Measurements from ENCODE around the gene MKNK2.
"Not testable (repeated sequence)": the region's sequence is repeated elsewhere in the genome, so short reads cannot be mapped to it uniquely, and the experiment has no call there.

MKNK2 gene

GRCh38 chr19:2042485-2043250, 8.4 kb downstream of the MKNK2 start:
- FAIRE-seq = no peak

- FAIRE-seq = no peak
Measured at GRCh38 chr19:2041683-2042484, 9.2 kb downstream of the MKNK2 start.

- no peak for FAIRE-seq
Measured at GRCh38 chr19:2041433-2041682, 9.7 kb downstream of the MKNK2 start.

DNA sequence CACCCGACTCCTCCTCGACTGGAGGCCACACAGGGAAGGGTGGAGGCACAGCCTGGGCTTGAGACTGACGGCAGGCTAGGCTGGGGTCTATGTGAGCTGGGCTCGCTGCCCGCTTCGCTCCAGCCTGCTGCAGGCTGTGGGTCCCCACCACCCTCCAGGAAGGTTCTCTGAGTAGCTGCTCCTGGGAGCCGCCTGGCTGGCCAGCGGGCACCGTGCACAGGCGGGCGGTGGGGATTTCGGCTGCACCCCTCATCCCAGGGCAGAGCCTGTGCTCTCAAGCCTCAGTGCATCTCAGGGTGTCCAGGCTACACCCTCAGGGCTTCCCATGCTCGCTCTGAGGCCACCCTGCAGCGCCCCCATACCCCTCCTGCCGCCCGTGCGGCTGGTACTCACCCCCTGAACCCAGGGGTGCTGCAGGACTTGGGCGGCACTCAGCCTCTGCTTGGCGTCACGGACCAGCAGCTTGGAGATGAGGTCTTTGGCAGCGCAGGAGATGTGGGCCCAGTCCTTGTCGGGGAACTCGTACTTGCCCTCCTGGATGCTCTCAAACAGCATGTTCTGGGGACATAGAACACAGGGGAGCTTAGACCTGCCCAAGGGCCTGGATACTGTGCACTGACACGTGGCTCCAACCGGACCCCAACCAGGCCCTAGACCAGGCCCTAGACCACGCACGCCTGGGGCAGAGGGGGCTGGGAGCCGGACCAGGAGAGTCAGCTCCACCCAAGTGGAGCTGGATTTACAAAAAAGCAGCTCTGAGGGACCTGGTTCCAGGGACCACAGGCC, 10.2 kb downstream of the MKNK2 start:
- FAIRE-seq = no peak

- FAIRE-seq = no peak
Measured at GRCh38 chr19:2039959-2040646, 10.9 kb downstream of the MKNK2 start.

DNA sequence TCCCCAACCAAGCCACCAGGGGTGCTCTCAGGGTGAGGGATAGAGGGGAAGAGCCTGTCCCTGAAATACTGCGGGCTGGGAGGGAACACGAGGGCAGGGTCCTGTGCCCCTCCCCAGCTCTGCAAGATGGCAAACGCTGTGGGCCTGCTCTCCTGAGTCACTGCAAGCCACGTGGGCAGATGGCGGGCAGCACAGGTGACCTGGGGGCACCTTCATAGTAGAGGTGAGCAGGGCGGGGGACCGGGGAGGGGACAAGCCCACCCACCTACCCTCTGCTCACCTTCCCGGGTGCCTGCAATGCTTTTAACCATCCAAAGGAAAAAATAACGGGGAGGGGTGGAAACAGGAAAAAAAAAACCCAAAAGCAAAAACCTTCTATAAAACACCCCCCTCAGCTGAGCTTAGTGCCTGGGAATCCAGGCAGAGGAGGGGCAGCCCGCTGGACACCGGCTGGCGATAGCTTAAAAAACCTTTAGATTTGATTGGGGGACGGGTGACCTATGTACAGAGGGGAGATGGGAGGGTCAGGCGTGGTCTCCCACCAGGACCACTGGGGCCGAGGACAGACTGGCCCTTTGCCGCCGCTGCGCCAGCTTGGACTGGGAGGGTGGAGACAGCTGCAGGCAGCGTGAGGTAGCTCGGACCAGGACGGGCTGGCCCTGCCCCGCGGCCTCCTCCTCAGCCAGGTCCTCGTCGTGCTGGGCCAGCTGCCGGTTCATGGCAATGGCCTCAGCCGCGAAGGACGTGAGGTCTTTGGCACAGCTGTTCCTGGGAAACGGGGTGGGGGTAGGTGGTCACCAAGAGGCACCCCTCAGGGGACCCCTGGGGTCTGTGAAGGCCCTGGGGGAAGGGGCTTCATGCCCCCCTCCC, 11.7 kb downstream of the MKNK2 start:
- no peak for FAIRE-seq

DNA sequence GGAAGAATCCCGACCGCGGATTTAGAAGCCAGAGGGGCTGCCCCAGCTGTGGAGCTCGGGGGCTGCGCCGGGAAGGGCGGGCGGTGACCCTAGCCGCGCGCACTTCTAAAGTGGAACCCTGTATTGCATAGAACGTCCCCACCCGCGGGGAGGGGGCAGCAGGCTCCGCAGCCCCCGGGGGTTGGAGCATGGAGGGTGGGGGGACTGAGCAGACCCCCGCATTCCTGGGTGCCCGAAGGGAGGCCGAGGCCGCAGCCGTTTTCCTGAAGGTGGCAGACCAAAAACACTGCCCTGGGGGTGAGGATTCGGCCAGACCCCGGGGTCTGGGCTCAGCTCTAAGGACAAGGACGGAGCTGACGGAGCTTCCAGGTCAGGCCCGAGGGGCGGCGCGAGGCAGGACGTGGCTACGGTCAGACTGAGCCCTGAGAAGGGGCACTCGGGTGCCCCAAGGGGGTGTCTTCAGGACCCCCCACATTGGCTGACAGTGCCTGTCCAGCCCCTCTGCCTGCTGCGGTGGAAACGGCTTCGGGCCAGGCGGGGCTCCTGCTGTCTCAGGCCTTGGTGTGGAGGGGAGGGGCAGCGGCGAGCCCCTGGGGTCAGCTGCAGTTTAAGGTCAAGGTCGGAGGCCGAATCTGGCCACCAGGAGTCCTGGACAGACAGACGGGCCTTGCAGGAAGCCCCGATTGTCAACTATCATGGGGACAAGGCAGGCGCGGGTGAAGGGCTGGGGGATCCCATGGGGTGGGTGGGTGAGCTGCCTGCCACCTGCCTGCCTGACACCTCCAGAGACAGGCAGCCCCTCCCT, 12.6 kb downstream of the MKNK2 start:
- FAIRE-seq = no peak

DNA sequence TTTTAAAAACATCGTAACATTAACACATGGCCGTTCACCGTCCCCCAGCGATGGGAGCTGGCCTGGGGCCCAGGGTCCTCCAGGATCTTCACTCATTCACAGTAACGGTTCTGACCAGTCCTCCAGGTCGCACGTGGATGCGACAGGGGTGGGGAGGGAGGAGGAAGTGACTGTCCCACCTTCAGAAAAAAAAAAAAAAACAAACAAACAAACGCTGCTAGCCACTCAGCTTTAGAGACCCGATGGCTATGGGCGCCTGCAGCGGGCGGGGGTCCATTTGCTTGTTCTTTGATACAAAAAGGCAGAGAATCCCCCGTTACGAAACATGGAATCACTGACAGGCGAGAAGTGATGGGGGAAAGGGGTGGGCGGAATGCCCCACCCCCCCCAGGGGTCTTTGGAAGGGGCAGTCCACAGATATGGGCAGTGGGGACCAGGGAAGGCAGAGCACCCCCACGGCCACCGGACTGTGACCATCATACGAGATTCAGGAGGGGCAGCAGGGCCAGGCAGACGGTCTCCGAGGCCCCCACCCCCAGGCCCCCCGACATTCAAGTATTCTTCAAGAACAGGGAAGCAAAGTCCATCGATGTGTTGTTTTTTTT, 13.3 kb downstream of the MKNK2 start:
- FAIRE-seq = no peak

DNA sequence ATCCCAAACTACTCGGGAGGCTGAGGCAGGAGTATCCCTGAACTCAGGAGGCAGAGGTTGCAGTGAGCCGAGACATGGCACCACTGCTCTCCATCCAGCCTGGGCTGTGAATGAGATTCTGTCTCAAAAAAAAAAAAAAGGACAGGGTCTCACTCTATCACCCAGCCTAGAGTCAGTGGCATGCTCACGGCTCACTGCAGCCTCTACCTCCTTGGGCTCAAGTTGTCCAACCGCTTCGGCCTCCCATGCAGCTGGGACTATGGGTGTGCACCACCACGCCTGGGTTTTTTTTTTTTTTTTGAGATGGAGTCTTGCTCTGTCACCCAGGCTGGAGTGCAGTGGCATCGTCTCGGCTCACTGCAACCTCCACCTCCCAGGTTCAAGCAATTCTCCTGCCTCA, 14.6 kb downstream of the MKNK2 start:
- no peak for FAIRE-seq

GRCh38 chr19:2035590-2035991, 15.5 kb downstream of the MKNK2 start:
- no peak for FAIRE-seq

DNA sequence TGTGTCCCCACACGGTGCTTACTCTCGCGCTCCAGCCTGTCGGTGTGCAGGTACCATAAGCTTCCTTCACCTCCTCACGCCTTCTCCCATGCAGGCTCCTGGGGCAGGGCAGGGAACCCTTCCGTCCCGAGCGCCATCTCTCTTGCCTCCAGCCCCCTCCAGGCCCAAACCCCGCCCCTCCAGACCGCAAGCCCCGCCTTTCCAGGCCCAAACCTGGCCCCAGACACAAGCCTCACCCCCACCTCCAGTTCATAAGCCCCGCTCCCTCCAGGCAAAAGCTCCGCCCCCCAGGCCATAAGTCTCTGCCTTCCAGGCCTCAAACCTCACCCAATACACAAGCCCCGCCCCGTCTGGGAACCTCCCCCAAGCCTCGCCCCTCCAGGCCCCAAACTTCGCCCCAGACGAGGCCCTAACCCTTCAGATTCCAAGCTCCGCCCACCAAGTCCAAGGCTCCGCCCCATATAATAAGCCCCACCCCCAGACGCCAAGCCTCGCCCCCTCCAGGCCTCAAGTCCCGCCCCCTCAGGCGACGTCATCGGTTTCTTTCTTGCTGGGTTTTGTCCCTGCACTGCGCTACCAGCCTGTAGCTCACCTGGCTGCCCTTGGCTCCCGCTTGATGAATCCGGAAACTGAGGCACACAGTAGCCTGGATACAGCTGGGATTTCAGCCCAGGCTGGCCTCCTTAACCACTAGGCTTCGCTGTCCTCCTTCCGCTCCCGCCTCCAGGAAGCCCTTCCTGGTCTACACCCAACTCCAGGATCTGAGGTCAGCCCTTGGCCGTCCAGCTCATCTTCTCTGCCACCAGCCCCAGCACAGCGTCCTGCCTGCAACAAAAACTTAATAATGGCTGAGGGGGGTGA, 16.1 kb downstream of the MKNK2 start:
- FAIRE-seq = no peak

- not testable (repeated sequence) for FAIRE-seq
Measured at GRCh38 chr19:2034253-2034652, 16.8 kb downstream of the MKNK2 start.

DNA sequence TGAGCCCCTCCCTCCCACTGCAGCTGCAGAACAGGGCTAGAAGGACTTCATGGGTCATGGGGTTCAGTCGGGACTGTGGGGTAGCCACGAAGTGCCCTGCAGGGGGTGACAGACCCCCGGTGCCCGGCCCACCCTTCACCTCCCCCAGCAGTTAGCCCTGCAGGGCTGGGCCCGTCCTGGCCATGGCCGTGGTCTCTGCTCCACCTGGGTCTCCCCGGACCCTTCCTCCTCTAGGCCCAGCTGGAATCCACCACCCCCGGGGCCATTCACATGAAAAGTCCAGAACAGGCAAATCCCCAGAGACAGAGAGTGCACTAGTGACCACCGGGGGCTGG, 17.3 kb downstream of the MKNK2 start:
- FAIRE-seq = no peak

- no peak for FAIRE-seq
Measured at GRCh38 chr19:2033115-2033824, 17.8 kb downstream of the MKNK2 start.

GRCh38 chr19:2032296-2032941, 18.6 kb downstream of the MKNK2 start:
- FAIRE-seq = no peak

GRCh38 chr19:2027361-2027760, 23.7 kb downstream of the MKNK2 start:
- FAIRE-seq = no peak

DNA sequence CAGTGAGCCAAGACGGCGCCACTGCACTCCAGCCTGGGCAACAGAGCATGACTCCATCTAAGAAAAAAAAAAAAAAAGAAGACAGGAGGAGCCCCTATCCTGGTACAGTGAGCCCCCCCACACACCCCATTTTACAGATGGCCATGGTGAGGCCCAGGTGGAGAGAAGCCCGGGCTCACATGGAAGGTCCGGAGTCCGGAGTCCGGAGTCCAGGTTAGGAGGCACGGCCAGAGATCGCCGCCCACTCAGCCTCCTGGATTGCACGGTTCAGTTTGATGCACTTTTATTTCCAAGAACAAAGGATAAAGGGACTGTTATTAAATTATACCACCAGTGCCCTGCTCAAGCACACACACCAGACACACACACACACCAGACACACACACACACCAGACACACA, 24.3 kb downstream of the MKNK2 start:
- FAIRE-seq = no peak

- FAIRE-seq = no peak
Measured at GRCh38 chr19:2022289-2022688, 28.8 kb downstream of the MKNK2 start.

Measured in endometrium (tissue), 2 donors.